H1 (cell line): ENCODE results near the gene ACER3. TPM values are rescaled to one million over a fixed set of nuclear protein-coding genes. Genes with fewer than 3 reads are reported as not detected.

Source experiments
- CTCF ChIA-PET: fragments of 300-600 bp; sonication (Branson Sonifier 250); formaldehyde crosslinking; loops from one replicate; lab custom pipeline; 2021; ENCODE audit not compliant: partially characterized antibody; lab: Charles Lee
- POLR2A ChIA-PET: fragments of 300-600 bp; sonication (Branson Sonifier 250); formaldehyde crosslinking; loops from one replicate; lab custom pipeline; 2021; ENCODE audit warnings: inconsistent platforms; ENCODE audit not compliant: partially characterized antibody; lab: Charles Lee
- DNase-seq, 2 experiments: peaks; one replicate each; pipeline versions ENCODE4 v3.0.0 to v3.0.0-alpha.2; 2010 to 2022; ENCODE audit warnings: low spot score in 2 of 2, low read depth in 1 of 2, mixed read lengths in 1 of 2
- FAIRE-seq: peaks from 2 replicates; lab custom pipeline; 2011; peaks lifted over from hg19 to GRCh38; lab: Jason Lieb, UNC
- H2AFZ ChIP-seq: 2 replicates; pipeline ENCODE4 v1.8.1; 2012; ENCODE audit warnings: low read length, inconsistent platforms
- H2AK5ac ChIP-seq: 2 replicates; pipeline ENCODE4 v1.6.1; 2013; ENCODE audit warnings: low read depth, low read length
- H2BK120ac ChIP-seq: replicated peaks from 2 replicates; pipeline ENCODE3; 2013; ENCODE audit warnings: low read depth, low read length, inconsistent platforms
- H2BK12ac ChIP-seq: 2 replicates; pipeline ENCODE4 v1.6.1; 2013; ENCODE audit warnings: low read depth, low read length
- H2BK15ac ChIP-seq: 2 replicates; pipeline ENCODE4 v1.6.1; 2013; ENCODE audit warnings: low read length
- H2BK20ac ChIP-seq: 2 replicates; pipeline ENCODE4 v1.6.1; 2013; ENCODE audit warnings: low read length
- H2BK5ac ChIP-seq: 2 replicates; pipeline ENCODE4 v1.6.1; 2013; ENCODE audit warnings: low read depth, low read length
- H3K14ac ChIP-seq: 2 replicates; pipeline ENCODE4 v1.6.1; 2013; ENCODE audit warnings: inconsistent platforms; ENCODE audit not compliant: insufficient read length
- H3K18ac ChIP-seq: 2 replicates; pipeline ENCODE4 v1.6.1; 2013; ENCODE audit warnings: low read length; ENCODE audit errors: extremely low read depth
- H3K23ac ChIP-seq: 2 replicates; pipeline ENCODE4 v1.6.1; 2013; ENCODE audit warnings: inconsistent platforms; ENCODE audit not compliant: insufficient read length
- H3K23me2 ChIP-seq: 2 replicates; pipeline ENCODE4 v1.6.1; 2013; ENCODE audit warnings: low read depth, low read length
- H3K27ac ChIP-seq: 2 replicates; pipeline ENCODE4 v1.6.1; 2011; ENCODE audit warnings: low read depth, low read length, inconsistent platforms
- H3K27me3 ChIP-seq, 4 experiments: replicated peaks in 1 of 4; 1 replicate in 1 of 4; 2 replicates in 3 of 4; pipeline versions ENCODE4 v1.6.1 to v1.8.1; 2011 to 2013; ENCODE audit warnings: low read length in 3 of 4, mild to moderate bottlenecking in 3 of 4, inconsistent platforms in 2 of 4, mixed read lengths in 2 of 4, moderate library complexity in 1 of 4; ENCODE audit not compliant: control insufficient read depth in 3 of 4, insufficient read depth in 3 of 4; ENCODE audit errors: extremely low read depth in 1 of 4
- H3K36me3 ChIP-seq, 4 experiments: 2 replicates each; pipeline versions ENCODE4 v1.6.1 to v1.8.1; 2011 to 2013; ENCODE audit warnings: mild to moderate bottlenecking in 4 of 4, low read length in 3 of 4, moderate library complexity in 2 of 4, control low read depth in 1 of 4, inconsistent platforms in 1 of 4; ENCODE audit not compliant: insufficient read depth in 4 of 4, control insufficient read depth in 2 of 4
- H3K4ac ChIP-seq: replicated peaks from 2 replicates; pipeline ENCODE3; 2013; ENCODE audit warnings: low read length, low read depth, mixed read lengths, inconsistent platforms; ENCODE audit not compliant: insufficient read length
- H3K4me1 ChIP-seq, 4 experiments: replicated peaks in 1 of 4; 1 replicate in 1 of 4; 2 replicates in 3 of 4; pipeline versions ENCODE4 v1.6.1 to v1.8.1; 2011 to 2013; ENCODE audit warnings: low read length in 3 of 4, inconsistent platforms in 2 of 4, mixed read lengths in 1 of 4; ENCODE audit not compliant: insufficient read depth in 4 of 4, control insufficient read depth in 3 of 4
- H3K4me2 ChIP-seq, 2 experiments: 2 replicates each; pipeline versions ENCODE4 v1.6.1 to v1.8.1; 2011 to 2013; ENCODE audit warnings: low read depth in 2 of 2, low read length in 2 of 2, control low read depth in 1 of 2, inconsistent platforms in 1 of 2, mild to moderate bottlenecking in 1 of 2; ENCODE audit not compliant: insufficient read depth in 1 of 2
- H3K4me3 ChIP-seq, 4 experiments: fragments of 200-600, 300-600 bp in 1 of 4; sonication (generic), shearing (Covaris generic), sonication (Bioruptor Twin) in 1 of 4; 2 replicates each; pipeline versions ENCODE4 v1.5.1 to v1.8.1; 2011 to 2016; ENCODE audit warnings: low read length in 4 of 4, low read depth in 3 of 4, control low read depth in 2 of 4, inconsistent platforms in 2 of 4, mild to moderate bottlenecking in 2 of 4, mixed read lengths in 1 of 4, moderate library complexity in 1 of 4; ENCODE audit not compliant: insufficient read depth in 2 of 4; ENCODE audit errors: extremely low read depth in 1 of 4
- H3K56ac ChIP-seq: replicated peaks from 2 replicates; pipeline ENCODE3; 2013; ENCODE audit warnings: low read depth, mild to moderate bottlenecking, mixed read lengths, low read length, inconsistent platforms; ENCODE audit not compliant: insufficient read length
- H3K79me1 ChIP-seq: 2 replicates; pipeline ENCODE4 v1.6.1; 2013; ENCODE audit warnings: low read depth, low read length, control low read depth
- H3K79me2 ChIP-seq, 2 experiments: 2 replicates each; pipeline versions ENCODE4 v1.6.1 to v1.8.1; 2012 to 2013; ENCODE audit warnings: low read length in 2 of 2, mild to moderate bottlenecking in 2 of 2, inconsistent platforms in 1 of 2; ENCODE audit not compliant: insufficient read depth in 2 of 2, control insufficient read depth in 1 of 2
- H3K9ac ChIP-seq, 4 experiments: replicated peaks in 1 of 4; 1 replicate in 1 of 4; 2 replicates in 3 of 4; pipeline versions ENCODE4 v1.6.1 to v1.8.1; 2011 to 2013; ENCODE audit warnings: low read depth in 3 of 4, low read length in 3 of 4, control low read depth in 2 of 4, mild to moderate bottlenecking in 2 of 4, moderate library complexity in 2 of 4, inconsistent platforms in 1 of 4; ENCODE audit errors: extremely low read depth in 1 of 4
- H3K9me3 ChIP-seq, 2 experiments: 2 replicates each; pipeline versions ENCODE4 v1.6.1 to v1.8.1; 2012 to 2013; ENCODE audit warnings: mild to moderate bottlenecking in 2 of 2, moderate library complexity in 2 of 2, control low read depth in 1 of 2, inconsistent platforms in 1 of 2, low read depth in 1 of 2, low read length in 1 of 2, mixed read lengths in 1 of 2; ENCODE audit not compliant: insufficient read depth in 2 of 2
- H4K20me1 ChIP-seq, 2 experiments: replicated peaks in 1 of 2; 2 replicates each; pipeline versions ENCODE3 to v1.8.1; 2011 to 2013; ENCODE audit warnings: inconsistent platforms in 2 of 2, low read length in 2 of 2, mild to moderate bottlenecking in 1 of 2; ENCODE audit not compliant: insufficient read depth in 2 of 2, control insufficient read depth in 1 of 2
- H4K5ac ChIP-seq: 2 replicates; pipeline ENCODE4 v1.6.1; 2013; ENCODE audit warnings: low read length, low read depth, mixed read lengths, inconsistent platforms; ENCODE audit not compliant: insufficient read length
- H4K8ac ChIP-seq: 2 replicates; pipeline ENCODE4 v1.8.0; 2013; ENCODE audit warnings: mild to moderate bottlenecking, moderate library complexity, low read length, inconsistent platforms; ENCODE audit not compliant: insufficient read depth; ENCODE audit errors: extremely low read depth
- H4K91ac ChIP-seq: replicated peaks from 2 replicates; pipeline ENCODE3; 2013; ENCODE audit warnings: low read length, mixed read lengths, inconsistent platforms; ENCODE audit not compliant: insufficient read length
- SIRT6 ChIP-seq: IDR thresholded peaks from one replicate; pipeline ENCODE4 v1.7.1; 2012; ENCODE audit warnings: low read length, inconsistent platforms
- WGBS, 2 experiments: shearing (Covaris generic) in 1 of 2; methylation state at CpG; one replicate each; pipeline versions ENCODE4 v1.1.6 to v1.1.7; 2013 to 2015; ENCODE audit warnings: low lambda C conversion rate in 2 of 2, mixed read lengths in 2 of 2, inconsistent platforms in 1 of 2, low coverage in 1 of 2, missing lambda C conversion rate in 1 of 2; ENCODE audit not compliant: insufficient replicate concordance in 2 of 2, insufficient coverage in 1 of 2, insufficient read length in 1 of 2; ENCODE audit errors: extremely low coverage in 1 of 2, missing lambda C conversion rate in 1 of 2; 5-methylcytosine and 5-hydroxymethylcytosine counted together
- polyA plus RNA-seq, 7 experiments: library from polyadenylated mRNA; depleted of rRNA in 3 of 7; stranded (reverse) in 5 of 7; unstranded in 2 of 7; fragments of >200 nt in 5 of 7; fragments of 200-250 nt in 2 of 7; gene quantifications; 1 replicate in 5 of 7; 2 replicates in 1 of 7; 4 replicates in 1 of 7; pipeline versions ENCODE4 v1.2.1 to v1.2.3, GENCODE V29; 2011 to 2013; ENCODE audit warnings: missing spikeins in 2 of 7, mixed read lengths in 2 of 7
- total RNA-seq: library from RNA; stranded (reverse); fragmentation: NEBNext Ultra II Directional; extraction: Animal tissue kit (Norgen Biotek cat#: 25700); gene quantifications from 2 replicates; pipeline ENCODE4 v1.2.1, GENCODE V29; 2021

ACER3 gene
- total and polyA plus RNA-seq, 2 of the 8 experiments (the other 6 are each of a cell fraction or from before 2014, with no cell fraction given) = 5.7 to 16.2 TPM

- Histone ChIP-seq H2BK15ac (no peak overlapping the region), H3K36me3 (peaks cover 0 to 6% (median 0%) of the 10 kb centered on the region in 4 experiments; a peak in 1 of 8 replicates), H3K4ac (no peak overlapping the region), H4K91ac (no peak overlapping the region), H3K14ac (no peak overlapping the region), H3K23ac (no peak overlapping the region), H2BK12ac (no peak overlapping the region), H2BK5ac (no peak overlapping the region), H3K4me2 (no peak overlapping the region), H2BK120ac (no peak overlapping the region), H3K4me1 (peaks cover 0 to 11% (median 4%) of the 10 kb centered on the region in 4 experiments; a peak in 6 of 7 replicates), H3K79me2 (no peaks in the 10 kb centered on the region), H4K20me1 (no peaks in the 10 kb centered on the region), H2AFZ (no peak overlapping the region), H3K79me1 (no peaks in the 10 kb centered on the region), H4K8ac (no peak overlapping the region), H3K27ac (no peak overlapping the region), H3K56ac (no peak overlapping the region), H3K27me3 (peaks cover 14 to 25% (median 23%) of the 10 kb centered on the region in 4 experiments), H3K9me3 (peaks cover 0 to 8% of the 10 kb centered on the region in 2 experiments; a peak in 2 of 4 replicates), H3K23me2 (peaks cover 4% of the 10 kb centered on the region; the same call in 1 of the 2 replicates), H3K4me3 (no peak overlapping the region), H4K5ac (no peak overlapping the region), H2AK5ac (no peak overlapping the region), H3K9ac (no peak overlapping the region), H3K18ac (no peak overlapping the region), H2BK20ac (no peak overlapping the region)
- no peak for FAIRE-seq
- 91% methylated on average over 2 of the region's 2 CpGs; no CpG with 5 or more reads in 1 of the 2 experiments for WGBS, 2 experiments
- DNase-seq = no peak
- CTCF ChIA-PET = interaction anchor here (0.7 to 2.6 kb wide), 23 partner anchors 7 to 321 kb away, joined by 3 to 23 read pairs (median 6); partner anchors contain the start of genes B3GNT6, CAPN5, MYO7A and OMP
- POLR2A ChIA-PET = no interaction called here
- no peak for TF ChIP-seq SIRT6
Observed at GRCh38 chr11:77044356-77044755, 183.6 kb downstream of the ACER3 start.
